ENCODE results near the gene TRPM5.

TRPM5 gene

GRCh38 chr11:2406451-2406850 lies 37.9 kb downstream of the TRPM5 start:
- in situ Hi-C loops (cut with MboI; ENCODE audit: low pct_unique_long_range_greater_than_20kb, low sequenced_read_pairs, unreplicated experiment), result loop anchor here (25.0 kb wide), 1 partner anchor 219 kb away; no protein-coding TSS in a partner anchor
- DNase-seq (ENCODE audit: low spot score), result no peak

DNA sequence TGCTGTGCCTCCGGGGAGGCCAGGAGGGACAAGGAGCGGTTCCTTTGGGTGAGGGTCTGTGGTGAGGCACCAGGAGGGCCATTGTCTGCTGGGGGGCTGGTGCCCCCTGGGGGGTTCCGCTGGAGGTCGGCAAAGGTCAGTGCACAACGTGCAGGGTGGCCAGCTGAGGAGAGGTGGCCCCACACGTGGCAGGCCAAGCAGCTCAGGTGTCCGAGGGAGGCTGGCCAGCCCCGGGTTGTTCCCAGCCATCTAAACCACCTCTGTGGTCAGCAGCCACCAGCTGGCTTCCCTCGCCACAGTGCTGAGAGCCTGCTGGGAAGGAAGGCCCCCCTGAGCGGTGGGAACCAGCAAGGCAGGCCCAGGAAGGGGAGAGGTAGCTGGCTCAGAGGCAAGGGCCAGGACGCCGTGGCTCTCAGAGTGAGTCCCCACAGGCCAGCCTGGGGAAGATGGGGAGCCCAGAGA lies 39.5 kb downstream of the TRPM5 start:
- TF ChIP-seq CTCF (IDR thresholded peaks at IDR 0.05; ENCODE audit: extremely low read depth, insufficient read depth, missing control alignments), result no peak
- in situ Hi-C loops (cut with MboI; ENCODE audit: low pct_unique_long_range_greater_than_20kb, low sequenced_read_pairs, unreplicated experiment), result loop anchor here (25.0 kb wide), 1 partner anchor 217 kb away; no protein-coding TSS in a partner anchor
- no peak for DNase-seq (ENCODE audit: low spot score)

More at GRCh38 chr11:2406451-2406850, 37.9 kb downstream of the TRPM5 start:
- no peak for TF ChIP-seq CTCF (IDR thresholded peaks at IDR 0.05; ENCODE audit: extremely low read depth, insufficient read depth, missing control alignments)

DNA sequence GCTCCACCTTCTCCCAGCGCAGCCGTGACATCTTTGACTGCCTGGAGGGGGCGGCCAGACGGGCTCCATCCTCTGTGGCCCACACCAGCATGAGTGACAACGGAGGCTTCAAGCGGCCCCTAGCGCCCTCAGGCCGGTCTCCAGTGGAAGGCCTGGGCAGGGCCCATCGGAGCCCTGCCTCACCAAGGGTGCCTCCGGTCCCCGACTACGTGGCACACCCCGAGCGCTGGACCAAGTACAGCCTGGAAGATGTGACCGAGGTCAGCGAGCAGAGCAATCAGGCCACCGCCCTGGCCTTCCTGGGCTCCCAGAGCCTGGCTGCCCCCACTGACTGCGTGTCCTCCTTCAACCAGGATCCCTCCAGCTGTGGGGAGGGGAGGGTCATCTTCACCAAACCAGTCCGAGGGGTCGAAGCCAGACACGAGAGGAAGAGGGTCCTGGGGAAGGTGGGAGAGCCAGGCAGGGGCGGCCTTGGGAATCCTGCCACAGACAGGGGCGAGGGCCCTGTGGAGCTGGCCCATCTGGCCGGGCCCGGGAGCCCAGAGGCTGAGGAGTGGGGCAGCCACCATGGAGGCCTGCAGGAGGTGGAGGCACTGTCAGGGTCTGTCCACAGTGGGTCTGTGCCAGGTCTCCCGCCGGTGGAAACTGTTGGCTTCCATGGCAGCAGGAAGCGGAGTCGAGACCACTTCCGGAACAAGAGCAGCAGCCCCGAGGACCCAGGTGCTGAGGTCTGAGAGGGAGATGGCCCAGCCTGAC lies 41.2 kb downstream of the TRPM5 start:
- no peak for DNase-seq (ENCODE audit: low spot score)
- in situ Hi-C loops (cut with MboI; ENCODE audit: low pct_unique_long_range_greater_than_20kb, low sequenced_read_pairs, unreplicated experiment), result loop anchor here (25.0 kb wide), 1 partner anchor 216 kb away; no protein-coding TSS in a partner anchor
- no peak for TF ChIP-seq CTCF (IDR thresholded peaks at IDR 0.05; ENCODE audit: extremely low read depth, insufficient read depth, missing control alignments)

DNA sequence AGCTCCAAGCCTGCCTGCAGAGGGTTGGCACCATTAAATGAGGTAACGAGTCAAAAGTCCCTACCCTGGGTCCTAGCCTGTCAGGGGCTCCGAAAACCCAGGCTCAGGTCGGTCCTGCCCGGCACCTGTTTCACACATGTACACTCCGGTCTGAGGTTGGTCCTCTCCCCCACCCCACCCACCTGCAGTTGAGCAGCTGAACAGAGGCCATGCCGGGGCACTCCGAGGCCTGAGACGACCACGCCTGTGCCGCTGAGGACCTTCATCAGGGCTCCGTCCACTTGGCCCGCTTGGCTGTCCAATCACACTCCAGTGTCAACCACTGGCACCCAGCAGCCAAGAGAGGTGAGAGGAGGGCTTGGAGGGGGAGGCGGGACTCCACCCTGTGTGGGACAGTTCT lies 42.2 kb downstream of the TRPM5 start:
- no peak for DNase-seq (ENCODE audit: low spot score)
- in situ Hi-C loops (cut with MboI; ENCODE audit: low pct_unique_long_range_greater_than_20kb, low sequenced_read_pairs, unreplicated experiment), result loop anchor here (25.0 kb wide), 1 partner anchor 215 kb away; no protein-coding TSS in a partner anchor
- no peak for TF ChIP-seq CTCF (IDR thresholded peaks at IDR 0.05; ENCODE audit: extremely low read depth, insufficient read depth, missing control alignments)

GRCh38 chr11:2401436-2401984 lies 42.8 kb downstream of the TRPM5 start:
- no peak for DNase-seq (ENCODE audit: low spot score)
- no peak for TF ChIP-seq CTCF (IDR thresholded peaks at IDR 0.05; ENCODE audit: extremely low read depth, insufficient read depth, missing control alignments)
- in situ Hi-C loops (cut with MboI; ENCODE audit: low pct_unique_long_range_greater_than_20kb, low sequenced_read_pairs, unreplicated experiment), result loop anchor here (25.0 kb wide), 1 partner anchor 214 kb away; no protein-coding TSS in a partner anchor

GRCh38 chr11:2400762-2401435 lies 43.4 kb downstream of the TRPM5 start:
- no peak for TF ChIP-seq CTCF (IDR thresholded peaks at IDR 0.05; ENCODE audit: extremely low read depth, insufficient read depth, missing control alignments)
- in situ Hi-C loops (cut with MboI; ENCODE audit: low pct_unique_long_range_greater_than_20kb, low sequenced_read_pairs, unreplicated experiment), result loop anchor here (25.0 kb wide), 1 partner anchor 214 kb away; no protein-coding TSS in a partner anchor

More at GRCh38 chr11:2400762-2401435, 43.4 kb downstream of the TRPM5 start:
- no peak for DNase-seq (ENCODE audit: low spot score)

All from GM13977 (cell line).